GM19468 (cell line): ENCODE measurements around the gene COMT.

Experiments used
- ATAC-seq: cut with Tn5 transposase; IDR thresholded peaks from one replicate; pipeline ENCODE4 v1.9.1; 2021; ENCODE audit warnings: mild to moderate bottlenecking, moderate library complexity, moderate number of reproducible peaks; ENCODE audit not compliant: unreplicated experiment; ENCODE audit errors: extremely low read depth

Gene COMT

DNA sequence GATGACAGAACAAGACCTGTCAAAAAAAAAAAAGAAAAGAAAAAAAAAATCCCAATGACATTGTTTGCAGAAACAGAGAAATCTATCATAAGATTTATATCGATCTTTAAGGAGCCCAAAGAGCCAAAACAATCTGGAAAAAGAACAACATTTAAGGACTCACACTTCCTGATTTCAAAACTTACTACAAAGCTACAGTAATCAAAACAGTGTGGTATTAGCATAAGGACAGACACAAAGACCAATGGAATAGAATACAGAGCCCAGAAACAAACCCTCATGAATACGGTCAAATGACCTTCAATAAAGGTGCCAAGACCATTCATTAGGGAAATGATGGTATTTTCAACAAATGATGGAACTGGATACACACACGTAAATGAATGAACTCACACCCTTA is 62.9 kb downstream of the COMT start:
- ATAC-seq: no peak

- no peak for ATAC-seq
These were observed 66.8 kb downstream of the COMT start for GRCh38 chr22:20008221-20008995.

DNA sequence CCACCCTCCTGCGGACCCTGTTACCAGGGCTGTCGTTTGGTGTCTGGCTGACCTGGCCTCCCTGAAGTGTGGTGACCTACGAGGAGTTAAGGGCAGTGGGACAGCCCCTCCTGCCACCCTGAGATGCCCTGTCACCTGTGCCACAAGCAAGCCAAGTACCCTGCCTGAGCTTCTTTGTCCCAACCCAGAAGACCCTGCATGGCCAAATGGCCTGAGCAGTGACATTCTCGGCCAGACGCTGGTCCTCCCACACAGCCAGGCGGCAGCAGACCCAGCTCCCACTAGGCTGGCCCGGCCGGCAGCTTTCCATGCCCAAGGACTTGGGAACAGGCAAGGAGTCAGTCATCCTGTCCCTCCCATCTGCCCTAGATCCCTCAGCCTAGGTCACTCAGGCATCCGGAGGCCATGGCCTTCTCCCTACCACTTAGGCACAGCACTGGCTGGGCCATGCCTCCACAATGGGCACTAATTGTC is 67.5 kb downstream of the COMT start:
- no peak for ATAC-seq

DNA sequence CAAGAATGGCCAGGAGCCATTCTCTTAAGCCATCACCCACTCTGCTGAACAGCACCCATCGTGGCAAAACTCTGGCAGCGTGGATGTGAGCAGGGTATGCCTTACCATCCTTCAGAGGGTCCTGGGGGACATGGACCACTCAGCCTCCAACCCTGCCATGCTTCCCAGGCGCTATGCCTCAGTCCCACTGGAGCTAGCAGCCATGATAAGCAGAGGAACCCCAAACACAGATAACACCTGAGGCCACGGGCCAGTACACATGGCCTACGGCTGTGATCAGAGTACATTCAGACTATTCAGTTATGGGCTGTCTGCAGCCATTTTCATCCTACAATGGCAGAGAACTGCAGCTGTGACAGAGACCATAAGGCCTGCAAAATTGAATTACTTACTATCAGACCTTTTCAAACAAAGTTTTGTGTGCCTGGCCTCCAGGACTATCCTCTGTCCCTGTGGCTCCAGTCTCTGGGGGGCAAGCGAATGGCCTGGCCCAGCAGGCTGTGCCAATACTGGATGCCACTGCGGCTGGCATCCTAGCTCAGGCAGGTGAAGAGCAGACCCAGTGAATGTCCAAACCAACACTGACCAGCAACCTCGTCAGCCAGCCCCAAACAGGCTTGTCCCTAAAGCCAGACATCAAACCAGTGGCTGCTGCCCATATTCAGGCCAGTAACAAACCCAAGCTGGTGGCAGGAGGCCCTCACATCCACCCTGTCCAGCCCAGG is 68.2 kb downstream of the COMT start:
- ATAC-seq: no peak

GRCh38 chr22:20010307-20011122 is 68.9 kb downstream of the COMT start:
- ATAC-seq: no peak

- ATAC-seq: no peak
These were observed 69.8 kb downstream of the COMT start for GRCh38 chr22:20011123-20011992.

DNA sequence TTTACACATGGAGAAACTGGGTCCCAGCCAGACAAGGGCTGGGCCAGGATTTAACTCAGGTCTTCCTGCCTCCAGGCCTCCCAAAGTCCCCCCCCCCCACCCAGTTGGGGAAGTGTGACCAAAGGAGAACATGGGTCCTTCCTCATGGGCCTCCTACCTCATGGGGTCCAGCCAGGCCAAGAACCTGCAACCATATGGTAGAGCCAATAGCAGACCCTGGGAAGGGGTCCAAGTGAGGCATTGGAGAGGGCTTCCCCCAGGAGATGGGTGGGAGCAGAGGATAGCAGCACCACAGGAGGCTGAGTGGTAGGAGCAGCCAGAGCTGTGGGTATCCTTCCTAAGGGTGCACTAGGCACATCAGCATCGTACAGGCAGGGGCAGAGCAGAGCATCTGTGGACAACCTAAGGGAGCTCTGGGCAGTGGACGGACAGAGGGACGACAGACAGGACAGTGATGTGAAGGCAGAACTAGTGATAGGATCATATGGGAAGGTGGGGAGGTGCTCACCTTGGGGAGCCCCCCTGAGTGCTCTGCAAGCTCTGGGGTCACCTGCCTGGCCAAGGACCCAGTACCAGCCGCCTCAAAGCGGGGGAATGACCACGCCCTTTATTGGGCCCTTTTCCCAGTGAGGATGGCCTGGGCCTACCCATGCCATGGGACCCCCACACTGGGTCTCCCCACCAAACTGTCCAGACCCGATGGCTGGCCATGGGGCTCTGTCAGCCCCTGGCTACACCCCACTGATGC is 70.6 kb downstream of the COMT start:
- no peak for ATAC-seq

- ATAC-seq: no peak
These were observed 71.3 kb downstream of the COMT start for GRCh38 chr22:20012741-20013331.

GRCh38 chr22:20013382-20013871 is 71.9 kb downstream of the COMT start:
- no peak for ATAC-seq

GRCh38 chr22:20014526-20015186 is 73.1 kb downstream of the COMT start:
- no peak for ATAC-seq

- ATAC-seq: no peak
These were observed 73.6 kb downstream of the COMT start for GRCh38 chr22:20015187-20015625.

DNA sequence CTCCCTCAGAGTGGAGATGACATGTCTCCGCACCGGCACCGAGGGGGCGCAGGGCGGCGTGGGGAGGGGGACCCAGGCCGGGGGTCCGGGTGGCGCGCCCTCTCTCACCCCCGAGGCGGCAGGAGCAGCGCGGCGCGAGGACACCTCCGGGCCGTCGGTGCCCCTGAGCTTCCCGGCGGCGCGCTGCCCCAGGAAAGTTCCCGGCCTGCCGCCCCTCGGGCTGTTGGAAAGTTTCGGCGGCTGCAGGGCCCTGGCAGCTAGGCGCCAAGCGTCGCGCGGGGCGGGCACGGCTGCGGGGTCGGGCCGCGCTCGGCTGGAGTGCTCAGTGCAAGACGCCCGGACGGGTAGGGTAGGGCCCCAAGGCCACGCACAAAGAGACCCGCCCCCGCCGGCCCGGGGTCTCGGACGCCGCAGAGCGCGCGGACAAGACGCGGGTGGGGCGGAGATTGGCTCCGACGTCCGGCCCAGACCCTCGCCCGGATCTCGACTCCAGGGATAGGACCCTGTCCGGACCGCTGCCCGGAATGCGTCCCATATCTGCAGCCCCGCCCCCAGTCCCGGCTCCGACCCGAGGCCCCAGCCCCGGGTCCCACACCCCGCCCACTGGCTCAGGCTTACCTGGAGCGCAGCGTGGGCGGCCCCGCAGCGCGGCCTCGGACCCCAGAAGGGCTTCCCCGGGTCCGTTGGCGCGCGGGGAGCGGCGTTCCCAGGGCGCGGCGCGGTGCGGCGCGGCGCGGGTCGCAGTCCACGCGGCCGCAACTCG is 74.6 kb downstream of the COMT start:
- ATAC-seq: no peak

DNA sequence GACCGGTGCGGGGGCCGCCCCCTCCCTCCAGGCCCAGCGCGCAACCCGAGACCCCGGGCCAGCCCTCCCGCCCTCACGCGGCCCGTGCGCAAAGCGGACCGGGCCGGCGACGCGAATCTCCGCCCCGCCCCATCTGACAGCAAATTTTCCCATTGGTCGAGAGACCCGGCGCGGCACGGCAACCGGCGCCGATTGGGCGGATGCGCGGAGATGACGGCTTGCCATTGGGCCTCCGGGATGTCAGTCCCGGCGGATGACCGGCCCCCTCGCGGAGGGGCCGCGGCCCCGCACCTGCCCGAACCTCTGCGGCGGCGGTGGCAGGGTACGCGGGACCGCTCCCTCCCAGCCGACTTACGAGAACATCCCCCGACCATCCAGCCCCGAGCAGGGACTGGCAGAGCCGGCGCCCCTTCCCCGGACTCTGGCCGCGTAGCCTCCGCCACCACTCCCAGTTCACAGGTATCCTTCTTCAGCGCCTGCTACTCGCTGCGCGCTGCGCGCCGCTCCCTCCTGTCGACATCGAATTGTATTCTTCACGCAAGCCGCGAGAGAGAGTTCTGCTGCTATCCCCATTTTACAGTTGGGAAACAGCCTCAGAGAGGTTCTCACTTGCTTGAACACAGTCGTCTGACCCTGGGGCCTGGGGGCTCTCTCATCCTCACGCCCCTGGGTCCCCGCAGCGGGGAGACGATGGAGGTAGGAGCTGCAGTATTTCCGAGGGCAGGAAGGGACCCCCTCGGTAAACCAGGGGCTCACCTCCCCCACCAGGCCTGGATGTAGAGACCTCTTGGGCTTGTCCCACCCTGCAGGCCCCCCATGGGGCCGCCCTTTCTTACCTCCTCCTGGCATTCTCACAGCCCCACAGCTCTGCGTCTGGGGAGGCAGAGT is 75.4 kb downstream of the COMT start, which contains the start of gene ARVCF:
Gene ARVCF (minus strand): TSS at position 90 of the 888 bp plus-strand sequence. CDS start 26,029 bp downstream, outside the sequence.
- peak; percentile 40 for ATAC-seq

GRCh38 chr22:20017622-20017958 is 76.0 kb downstream of the COMT start:
- no peak for ATAC-seq

DNA sequence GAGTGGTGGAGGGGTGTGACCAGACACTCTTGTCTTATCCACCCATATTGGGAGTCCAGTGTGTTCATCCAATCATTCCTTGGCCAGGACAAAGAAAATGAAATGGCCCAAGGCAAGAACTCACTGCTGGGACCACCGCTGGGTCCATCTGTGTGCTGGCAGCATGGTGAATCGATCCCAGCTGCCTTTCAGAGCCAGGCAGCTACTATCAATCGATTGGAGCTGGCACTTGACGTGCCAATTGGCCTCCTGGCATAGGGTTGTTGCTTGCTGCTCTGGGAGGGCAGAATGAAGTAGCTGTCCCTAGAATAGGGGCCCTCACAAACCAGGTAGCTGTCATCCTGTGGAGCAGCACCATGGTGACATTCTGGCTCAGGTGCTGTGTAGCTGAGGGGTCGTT is 76.4 kb downstream of the COMT start:
- no peak for ATAC-seq
